GM21381 (cell line): ENCODE results near the gene IGF2R.

Experiments
- ATAC-seq: cut with Tn5 transposase; IDR thresholded peaks from one replicate; pipeline ENCODE4 v1.9.1; 2021; ENCODE audit warnings: mild to moderate bottlenecking, moderate library complexity; ENCODE audit not compliant: unreplicated experiment

The IGF2R gene

GRCh38 chr6:159972506-159973268 is 3.8 kb downstream of the IGF2R start:
- no peak for ATAC-seq

DNA sequence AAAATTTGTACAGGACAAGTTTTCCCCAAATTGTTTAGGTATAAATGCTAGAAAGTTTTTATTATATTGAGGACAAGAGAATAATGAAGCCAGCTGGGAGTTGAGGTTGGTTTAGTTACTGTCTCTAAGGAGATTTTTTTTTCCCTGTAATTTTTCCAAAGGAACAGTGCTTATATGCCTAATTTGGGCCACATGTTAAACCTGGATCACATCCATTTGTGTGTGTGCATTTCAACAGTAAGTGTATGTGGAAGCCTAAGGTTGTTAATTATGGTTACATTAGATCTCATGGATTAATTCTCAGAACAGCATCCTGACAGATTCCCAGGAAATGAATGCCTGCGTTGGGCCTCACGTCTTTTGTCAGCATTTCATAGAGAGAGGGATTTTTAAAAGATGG is 4.5 kb downstream of the IGF2R start:
- ATAC-seq: no peak

DNA sequence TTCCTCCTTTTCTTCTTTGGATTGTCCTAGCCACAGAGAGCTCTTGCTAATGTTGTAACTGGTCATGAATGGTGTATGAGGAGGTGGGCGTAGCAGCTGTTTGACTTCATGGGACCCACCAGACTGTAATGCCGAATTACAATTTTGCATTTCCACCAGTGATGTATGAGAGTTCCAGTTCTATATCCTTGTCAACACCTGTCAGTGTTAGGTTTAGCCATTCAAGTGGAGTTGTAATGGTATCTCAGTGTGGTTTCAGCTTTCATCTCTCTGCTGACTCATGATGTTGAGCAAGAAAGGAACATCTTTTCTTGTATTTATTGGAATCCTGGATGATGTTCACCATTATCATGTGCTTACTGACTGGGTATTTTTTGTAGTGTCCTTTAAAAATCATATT is 5.1 kb downstream of the IGF2R start:
- ATAC-seq: peak; percentile 41

GRCh38 chr6:159974932-159975331 is 6.0 kb downstream of the IGF2R start:
- no peak for ATAC-seq

DNA sequence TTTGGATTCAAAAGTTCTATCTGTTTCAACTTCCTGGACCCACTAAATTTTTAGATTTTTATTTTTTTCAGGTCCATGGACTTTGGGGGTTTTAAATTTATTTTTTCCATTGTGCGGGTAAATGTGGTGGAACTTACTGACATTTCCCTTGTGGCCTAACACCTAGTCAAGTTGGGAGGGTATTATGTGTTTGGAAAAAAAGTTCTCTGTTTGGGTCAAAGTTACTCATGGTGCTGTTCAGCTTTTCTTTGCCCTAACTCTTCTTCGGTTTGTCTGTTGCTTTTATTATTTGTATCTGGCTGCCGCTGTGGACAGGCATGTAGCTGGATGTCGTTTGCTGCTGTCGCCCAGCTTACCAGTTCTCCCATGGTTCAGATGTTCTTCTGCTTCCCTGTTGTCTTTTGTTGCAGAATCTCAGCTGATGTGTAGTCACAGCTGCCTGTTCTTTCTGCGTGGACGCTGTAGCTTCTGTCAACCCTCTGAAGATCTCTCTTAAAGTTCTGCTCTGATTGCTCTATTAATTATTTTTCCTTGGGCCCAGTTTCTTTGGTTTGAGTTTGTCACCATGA is 7.9 kb downstream of the IGF2R start:
- ATAC-seq: no peak

- ATAC-seq: no peak
Observed at GRCh38 chr6:159977255-159977903, 8.5 kb downstream of the IGF2R start.

GRCh38 chr6:159977904-159978268 is 9.0 kb downstream of the IGF2R start:
- ATAC-seq: no peak

GRCh38 chr6:159978291-159979135 is 9.6 kb downstream of the IGF2R start:
- ATAC-seq: peak; percentile 16

DNA sequence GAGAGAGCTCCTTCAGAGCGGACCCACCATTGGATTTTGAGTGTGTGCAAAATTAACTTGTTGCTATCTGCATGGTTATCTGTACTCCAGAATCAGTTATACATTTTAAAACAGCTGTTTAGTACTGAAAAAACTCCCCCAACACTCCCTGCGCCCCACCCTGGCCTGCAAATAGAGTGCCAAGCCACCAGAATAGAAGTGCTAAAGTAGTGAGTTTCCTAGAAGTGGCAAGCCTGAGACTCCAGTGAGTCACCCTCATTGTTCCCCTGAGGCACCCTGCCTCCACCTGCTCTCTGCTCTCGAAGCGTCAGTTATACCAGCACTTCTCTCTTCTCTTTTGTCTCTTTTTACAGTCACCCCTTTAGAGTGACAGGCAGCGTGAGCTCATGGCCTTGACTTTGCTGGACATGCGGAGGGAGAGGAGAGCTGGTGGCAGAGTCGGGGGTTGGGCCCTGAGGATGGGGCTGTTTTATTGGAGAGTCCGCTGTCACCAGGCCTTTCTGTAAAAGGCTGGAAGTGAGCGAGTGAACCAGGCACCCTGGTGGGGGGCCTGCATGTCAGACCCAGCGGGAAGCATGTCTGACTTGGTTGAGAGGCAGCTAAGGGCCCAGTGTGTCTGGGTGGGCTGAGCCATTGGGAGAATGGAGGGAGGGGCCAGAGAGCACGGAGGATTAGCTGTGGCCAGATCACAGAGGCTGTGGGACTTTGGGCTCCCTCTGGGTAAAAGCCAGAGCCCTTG is 10.4 kb downstream of the IGF2R start:
- ATAC-seq: peak; percentile 53

DNA sequence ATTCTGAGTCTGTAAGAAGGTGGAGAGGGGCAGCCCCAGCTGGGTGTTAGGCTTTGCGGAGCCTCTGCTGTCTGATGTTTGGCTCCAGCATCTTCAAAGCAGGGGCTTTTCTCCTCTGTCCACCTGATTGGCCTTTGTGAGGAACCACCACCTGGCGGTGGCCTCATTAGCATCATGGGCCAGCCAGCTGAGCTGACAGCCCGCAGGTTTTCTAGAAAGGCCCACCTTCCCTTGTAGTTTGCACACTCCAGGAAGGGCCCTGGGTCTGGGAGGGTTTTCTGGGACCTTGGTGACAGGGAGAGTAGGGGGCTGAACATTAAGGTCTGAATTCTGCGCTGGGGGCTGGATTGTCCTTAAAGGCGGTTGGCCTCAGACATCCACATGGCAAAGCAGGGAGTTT is 11.6 kb downstream of the IGF2R start:
- no peak for ATAC-seq

- no peak for ATAC-seq
Observed at GRCh38 chr6:159981071-159981402, 12.2 kb downstream of the IGF2R start.

DNA sequence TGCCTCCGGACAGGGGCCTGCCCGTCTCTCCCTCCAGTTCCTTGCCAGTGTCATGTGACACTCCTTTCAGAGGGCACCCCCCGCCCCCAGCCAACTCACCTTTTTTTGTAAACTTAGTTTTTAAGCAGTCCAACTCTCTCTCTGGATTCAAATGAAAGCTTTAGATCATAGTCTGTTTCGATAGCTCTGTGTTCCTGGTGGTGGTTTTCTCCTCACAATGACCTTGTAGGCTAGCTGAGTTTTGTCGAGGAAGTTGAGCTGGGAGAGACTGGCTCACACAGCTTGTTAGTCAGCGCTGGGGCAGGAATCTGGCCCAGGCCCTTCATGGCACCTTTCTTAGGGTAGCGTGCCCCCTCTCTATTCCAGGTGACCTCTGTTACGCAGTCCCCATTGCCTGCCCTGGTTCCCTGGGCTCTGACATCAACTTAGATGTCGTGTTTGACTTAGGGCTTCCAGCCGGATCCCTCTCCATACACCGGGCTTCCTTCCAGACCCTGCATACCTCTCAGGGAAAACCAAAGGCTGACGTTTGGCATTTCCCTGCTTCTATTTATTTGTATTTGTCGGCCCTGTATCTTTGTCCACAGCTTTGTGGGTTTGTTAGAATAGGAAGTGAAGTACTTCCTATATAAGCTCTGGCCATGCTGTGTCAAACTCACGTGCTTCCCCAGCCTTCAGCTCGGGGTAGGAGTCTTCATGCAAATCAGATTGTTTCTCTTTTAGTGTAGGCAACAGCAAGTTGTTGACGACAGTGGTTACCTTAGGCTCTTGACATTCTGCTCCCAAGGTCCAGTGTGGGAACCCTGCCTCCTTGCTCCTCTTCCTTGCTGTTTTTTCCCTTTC is 12.7 kb downstream of the IGF2R start:
- peak; percentile 50 for ATAC-seq

GRCh38 chr6:159982731-159983506 is 14.0 kb downstream of the IGF2R start:
- peak; percentile 27 for ATAC-seq

DNA sequence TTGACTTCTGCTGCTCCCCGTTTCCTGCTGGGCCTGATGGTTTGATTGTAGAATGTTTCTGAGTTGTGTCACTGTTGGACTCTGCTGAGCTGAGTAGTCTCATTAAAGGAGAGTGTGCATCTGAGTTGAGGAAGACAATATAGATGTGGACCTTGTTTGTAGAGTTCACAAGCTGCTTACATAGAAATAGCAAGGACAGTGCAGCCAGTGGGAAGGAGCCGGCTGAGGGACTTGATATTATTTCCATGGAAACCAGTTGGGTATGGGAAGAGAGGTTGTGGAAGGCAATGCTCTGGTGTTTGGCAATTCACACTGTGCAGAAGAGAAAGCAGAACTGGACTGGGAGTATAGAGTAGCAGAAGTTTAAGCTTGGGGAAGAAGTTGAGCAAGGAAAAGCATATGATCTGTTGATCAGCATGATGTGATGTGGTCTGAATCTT is 14.8 kb downstream of the IGF2R start:
- ATAC-seq: no peak

GRCh38 chr6:159984268-159984786 is 15.4 kb downstream of the IGF2R start:
- ATAC-seq: no peak

DNA sequence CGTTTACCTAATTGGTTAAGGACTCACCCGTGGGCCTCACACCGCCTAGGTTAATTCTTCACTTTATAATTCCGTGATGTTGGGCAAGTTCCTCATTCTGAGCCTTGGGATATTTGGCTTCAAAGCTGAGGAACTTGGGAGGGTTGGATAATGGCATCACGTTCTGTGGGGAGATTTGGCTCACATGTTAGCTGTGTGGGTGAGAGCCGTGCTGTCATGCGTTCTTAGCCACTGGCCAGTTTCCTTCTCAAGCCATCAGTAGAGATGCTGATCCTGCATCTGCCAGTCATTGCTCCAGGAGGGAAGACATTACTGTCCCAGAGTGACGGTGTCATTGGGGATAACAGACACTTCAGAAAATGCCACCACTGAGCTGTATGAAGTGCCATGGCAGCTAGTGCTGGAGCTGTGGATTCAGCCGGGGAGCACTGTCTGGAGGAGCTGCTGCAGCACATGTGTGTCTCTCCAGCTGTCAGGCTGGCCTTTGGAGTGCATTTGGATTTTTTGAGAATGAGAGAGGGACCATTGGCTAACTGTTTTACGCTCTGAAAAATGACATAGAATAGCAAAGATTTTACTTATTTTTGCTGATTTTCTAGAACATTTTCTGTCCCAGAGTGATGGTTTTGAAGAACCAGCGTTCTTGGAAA is 16.5 kb downstream of the IGF2R start:
- ATAC-seq: no peak

GRCh38 chr6:159988983-159989454 is 20.1 kb downstream of the IGF2R start:
- ATAC-seq: no peak
